Amygdala (tissue), 56 donors: ENCODE measurements around the gene ACSBG1.

Source experiments
- DNase-seq, 56 donors: peaks; one replicate each; lab custom pipeline; 2025; lab: John Stamatoyannopoulos, UW

ACSBG1 gene

DNA sequence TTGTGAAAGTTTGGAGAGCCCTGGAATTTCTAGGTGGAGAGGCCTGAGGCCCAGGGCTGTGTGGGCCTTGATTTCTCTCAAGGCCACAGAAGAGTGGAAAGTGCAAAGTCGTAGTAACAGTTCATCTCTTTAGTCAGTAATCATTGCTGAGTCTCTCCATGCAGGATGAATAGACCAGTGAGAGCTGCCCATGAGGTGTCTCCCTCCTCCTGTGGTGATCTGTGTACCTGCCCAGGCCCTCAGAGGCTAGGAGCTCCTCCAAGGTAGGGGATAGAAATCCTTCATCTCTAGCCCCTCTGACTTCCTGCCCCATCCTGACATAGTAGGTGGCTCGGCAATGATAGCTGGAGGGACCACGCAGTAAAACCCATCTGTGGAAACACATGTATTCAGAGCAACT, 92.0 kb downstream of the ACSBG1 start:
- no peak for DNase-seq

DNA sequence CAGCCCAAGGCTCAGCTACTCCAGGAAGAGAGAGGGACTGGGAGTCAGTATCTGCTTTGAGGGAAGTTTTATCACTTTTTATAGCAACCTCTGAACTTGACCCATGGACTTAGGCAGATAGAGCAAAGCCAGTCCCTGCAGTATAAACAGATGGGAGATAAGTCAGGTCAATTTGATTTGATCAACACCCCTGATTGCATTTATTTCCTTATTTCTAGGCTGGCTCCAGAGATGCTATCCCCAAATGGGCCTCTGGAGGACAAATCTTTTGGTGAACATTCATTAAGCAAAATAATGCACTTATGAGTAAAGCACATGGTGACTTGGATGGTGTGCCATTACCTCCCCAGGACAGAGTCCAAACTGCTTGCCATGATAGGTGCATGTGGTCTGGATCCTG, 94.1 kb downstream of the ACSBG1 start:
- no peak for DNase-seq

DNA sequence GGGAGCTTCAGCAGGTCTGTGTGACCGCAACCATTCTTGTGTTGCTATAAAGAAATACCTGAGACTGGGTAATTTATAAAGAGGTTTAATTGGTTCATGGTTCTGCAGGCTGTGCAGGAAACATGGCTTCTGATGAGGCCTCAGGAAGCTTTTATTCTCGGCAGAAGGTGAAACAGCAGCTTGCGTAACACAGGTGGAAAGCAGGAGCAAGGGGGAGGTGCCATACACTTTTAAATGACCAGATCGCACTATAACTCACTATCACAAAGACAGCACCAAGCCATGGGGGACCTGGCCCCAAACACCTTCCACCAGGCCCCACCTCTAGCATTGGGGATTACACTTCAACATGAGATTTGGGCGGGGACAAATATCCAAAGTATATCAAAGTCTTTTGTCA, 94.8 kb downstream of the ACSBG1 start:
- no peak for DNase-seq

DNA sequence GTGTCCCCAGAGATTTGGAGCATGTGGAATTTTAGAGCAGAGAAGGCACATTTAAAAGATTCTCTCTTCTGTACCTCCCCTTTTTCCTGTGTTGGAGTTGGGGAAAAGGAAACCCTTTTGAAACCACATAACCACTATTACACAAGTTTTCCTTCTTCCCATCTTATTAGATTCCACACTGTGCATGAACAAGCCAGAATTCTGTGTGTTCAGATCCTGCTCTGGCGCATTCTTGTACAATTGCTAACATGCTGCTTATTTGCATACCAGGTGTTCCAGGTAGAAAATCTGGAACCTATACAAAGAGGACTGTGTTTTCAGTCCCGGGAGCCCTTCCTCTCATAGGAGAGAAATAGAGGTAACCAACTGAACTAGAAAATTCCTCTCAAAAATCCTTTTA, 100.6 kb downstream of the ACSBG1 start:
- no peak for DNase-seq

DNA sequence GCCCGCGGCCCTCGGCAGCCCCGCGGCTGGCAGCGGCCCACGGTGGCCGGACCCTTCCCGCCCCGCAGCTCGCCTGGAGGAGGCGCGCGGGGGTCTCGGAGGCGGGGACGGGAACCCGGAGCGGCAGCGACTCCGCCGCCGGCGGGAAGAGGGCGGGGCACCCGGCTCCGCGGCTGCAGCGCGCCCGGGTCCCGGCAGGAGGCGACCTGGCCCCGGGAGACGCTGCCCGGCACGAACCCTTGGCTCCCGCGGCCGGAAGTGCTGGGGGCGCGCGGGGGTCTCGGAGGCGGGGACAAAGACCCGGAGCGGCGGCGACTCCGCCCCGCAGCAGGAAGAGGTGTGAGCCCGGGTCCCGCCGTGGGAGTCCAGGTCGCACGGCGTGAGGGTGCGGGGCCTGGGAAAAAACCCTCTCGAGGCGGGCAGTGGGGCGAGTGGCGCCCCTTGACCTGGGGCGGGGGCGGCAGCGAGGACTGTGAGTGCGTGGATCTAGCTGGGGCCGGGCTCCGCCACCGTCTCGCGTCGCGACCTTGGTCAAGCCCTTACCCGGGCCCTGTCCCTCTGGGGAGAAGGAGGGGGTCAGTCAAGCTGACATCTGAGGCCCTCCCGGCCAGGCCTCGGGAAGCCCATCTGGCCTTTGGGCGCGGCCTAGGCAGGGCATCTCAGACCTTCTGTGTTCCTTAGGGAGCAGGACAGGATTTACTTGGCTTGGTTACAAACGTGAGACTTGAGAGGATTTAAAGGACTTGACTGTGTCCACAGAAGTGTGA, 102.9 kb downstream of the ACSBG1 start, which contains the start of gene CIB2:
Gene CIB2, minus strand, starts transcription at position 151 of the 767 bp plus-strand sequence. CDS start 230 bp downstream, outside the sequence.
- peak in 37 of 56 donors; percentile 11 to 77 (median 36) for DNase-seq

DNA sequence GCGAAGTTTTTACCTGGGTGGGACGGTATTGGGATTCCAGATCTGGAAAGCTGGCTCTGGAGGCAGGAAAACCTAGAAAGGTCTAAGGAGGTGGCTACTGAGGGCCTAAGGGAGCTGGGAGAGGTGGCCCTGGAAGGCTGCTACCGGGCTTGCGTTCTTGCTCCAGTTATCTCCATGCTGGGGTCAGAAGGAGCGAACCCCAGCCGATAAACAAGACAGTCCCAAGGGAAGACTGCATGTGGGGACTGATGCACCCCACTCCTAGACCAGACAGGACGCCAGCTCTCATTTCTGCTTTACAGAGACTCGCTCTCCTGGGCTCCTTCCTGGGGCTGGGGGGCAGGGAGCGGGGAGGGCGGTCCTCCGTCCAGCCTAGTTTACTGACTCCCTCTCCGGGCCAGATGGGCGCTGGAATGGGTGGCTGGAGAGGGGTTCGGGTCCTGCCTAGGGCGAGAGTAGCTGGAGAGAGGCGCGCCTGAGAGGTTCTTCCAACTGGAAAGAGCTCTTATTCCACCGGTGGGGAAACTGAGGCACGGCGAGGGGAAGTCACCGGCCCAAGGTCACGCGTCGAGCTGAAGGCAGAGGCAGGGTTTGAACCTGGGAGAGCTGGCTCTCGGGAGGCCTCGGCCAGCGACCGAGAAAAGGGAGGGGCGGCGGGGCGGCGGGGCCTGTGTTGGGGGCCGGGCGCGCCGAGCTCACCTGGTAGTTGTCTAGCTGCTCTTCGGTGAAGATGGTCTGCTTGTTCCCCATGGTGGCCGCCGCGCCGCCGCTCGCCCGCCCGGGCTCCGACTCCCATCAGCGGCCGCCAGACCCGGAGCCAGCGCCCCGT, 103.7 kb downstream of the ACSBG1 start:
- DNase-seq, result peak in 3 of 56 donors; percentile 30 to 73 (median 50)

DNA sequence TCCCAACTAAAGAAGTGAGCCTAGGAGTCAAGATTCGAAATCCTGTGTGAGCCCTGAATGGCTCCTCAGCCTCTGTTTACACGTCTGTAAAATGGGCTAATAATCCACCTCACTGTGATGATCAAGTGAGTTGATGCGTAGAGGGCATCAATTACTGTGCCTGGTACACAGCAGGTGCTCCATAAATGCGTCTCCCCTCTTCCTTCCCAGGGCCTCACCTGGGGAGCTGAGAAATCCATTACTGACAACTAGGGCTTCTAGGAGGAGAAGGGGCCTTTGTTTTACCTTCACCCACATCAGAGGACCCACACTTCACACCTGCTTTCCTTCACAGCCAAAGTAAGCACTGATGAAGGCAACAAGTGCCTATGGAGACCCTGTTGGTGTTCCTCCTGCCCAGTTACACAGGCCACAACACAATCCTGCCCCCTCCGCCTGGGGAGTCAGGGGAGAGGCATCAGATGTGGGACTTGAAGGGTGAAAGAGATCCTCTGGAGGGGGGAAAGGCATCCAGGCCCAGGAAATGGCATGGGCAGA, 104.5 kb downstream of the ACSBG1 start:
- no peak for DNase-seq

DNA sequence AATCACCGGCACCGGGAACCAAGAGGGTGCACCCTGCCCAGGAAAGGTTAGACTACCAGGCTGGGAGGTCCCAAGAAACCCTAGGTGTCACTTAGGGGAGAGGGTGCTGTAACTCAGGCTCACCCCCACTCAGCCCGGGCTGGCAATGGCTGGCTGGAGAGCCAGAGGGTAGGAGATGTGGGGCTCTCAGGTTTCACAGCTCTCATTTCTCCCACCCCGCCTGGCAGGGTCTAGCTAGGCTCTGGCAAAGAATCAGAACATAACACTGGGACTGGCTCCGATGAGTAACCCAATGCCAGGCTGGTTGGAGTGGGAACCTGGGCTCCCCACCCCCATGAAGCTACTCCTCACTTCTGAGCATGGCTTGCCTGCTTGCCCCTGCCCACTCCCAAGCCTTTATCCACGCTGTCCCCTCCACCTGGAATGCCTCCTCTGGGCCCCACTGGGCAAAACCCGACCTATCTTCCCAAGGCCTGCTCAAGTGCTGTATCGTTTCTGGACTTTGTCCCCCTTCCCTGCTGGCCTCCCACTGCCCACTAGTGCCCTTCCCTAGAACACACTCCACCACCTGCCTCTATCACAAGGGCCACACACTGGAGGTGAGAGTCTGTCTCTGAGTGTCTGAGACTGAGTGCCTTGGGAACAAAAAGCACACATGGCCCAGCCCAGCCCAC, 105.2 kb downstream of the ACSBG1 start:
- DNase-seq, result peak in 2 of 56 donors; percentile 11 to 13

DNA sequence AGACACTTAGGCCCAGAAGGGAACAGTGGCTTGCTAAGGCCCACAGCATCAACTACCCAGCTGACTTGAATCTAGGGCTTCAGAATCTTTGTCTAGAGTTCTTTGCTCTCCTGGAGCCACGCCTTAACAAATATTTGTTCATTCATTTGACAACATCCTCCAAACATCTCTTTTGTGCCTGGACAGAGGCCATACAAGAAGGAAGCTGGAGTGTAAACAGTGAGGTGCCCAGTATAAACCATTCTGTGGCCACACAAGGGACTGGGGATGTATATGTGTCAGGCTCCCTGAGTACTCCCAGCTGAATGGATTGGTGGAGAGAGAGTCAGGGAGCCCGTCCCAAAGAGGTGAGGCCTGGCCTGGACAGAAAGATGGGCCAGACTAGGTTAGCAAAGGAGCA, 106.5 kb downstream of the ACSBG1 start:
- DNase-seq, result no peak

DNA sequence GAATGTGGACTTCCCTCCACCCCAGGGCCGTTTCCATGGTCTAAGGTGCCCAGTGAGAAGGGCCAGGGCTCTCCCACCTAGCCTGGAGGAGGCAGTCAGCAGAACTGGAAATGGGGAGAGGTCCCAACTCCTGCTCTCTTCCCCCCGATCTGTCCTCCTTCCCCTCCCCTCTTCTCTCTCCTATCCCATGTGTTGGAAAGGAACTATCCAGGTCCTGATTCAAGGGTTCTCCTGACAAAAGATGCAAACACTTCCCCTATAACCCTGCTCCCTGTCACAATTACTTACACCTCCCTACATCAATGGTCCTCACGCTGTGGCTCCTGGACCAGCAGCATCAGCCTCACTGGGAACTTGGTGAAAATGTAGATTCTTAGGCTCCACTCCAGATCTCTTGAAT, 109.1 kb downstream of the ACSBG1 start:
- no peak for DNase-seq

DNA sequence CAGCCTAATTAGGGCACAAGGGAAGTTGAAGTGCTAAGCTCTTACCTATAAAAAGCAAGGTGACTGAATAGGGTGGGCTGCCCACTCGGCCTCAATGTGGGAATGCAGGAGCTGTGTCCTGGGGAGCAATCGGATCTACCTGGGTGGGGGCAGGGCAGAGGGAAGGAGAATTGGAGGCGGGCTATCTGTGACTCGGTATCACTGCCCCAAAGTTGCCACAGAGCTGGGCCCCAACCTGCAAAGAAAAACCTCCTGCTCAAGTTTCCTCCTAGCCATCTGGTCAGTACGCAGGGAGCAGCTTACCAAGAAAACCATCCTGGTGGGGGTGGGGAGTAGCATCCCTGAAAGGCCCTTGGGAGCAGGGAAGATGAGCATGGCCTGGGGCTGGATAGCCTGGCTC, 113.8 kb downstream of the ACSBG1 start:
- no peak for DNase-seq
